GM18861 (cell line): ENCODE measurements around the gene CARD9.

Experiments used
- ATAC-seq: cut with Tn5 transposase; IDR thresholded peaks from one replicate; pipeline ENCODE4 v1.9.1; 2021; ENCODE audit not compliant: unreplicated experiment

The CARD9 gene

GRCh38 chr9:136351252-136351800, 22.1 kb downstream of the CARD9 start:
- ATAC-seq: no peak

- no peak for ATAC-seq
Measured at GRCh38 chr9:136349546-136349945, 23.9 kb downstream of the CARD9 start.

- ATAC-seq: no peak
Measured at GRCh38 chr9:136348691-136349090, 24.8 kb downstream of the CARD9 start.

- no peak for ATAC-seq
Measured at GRCh38 chr9:136347472-136348256, 25.8 kb downstream of the CARD9 start.

- no peak for ATAC-seq
Measured at GRCh38 chr9:136346927-136347465, 26.5 kb downstream of the CARD9 start.

- no peak for ATAC-seq
Measured at GRCh38 chr9:136346157-136346481, 27.4 kb downstream of the CARD9 start.

GRCh38 chr9:136345281-136346156, 27.9 kb downstream of the CARD9 start:
- ATAC-seq: no peak

GRCh38 chr9:136344544-136345280, 28.8 kb downstream of the CARD9 start:
- ATAC-seq: no peak

- no peak for ATAC-seq
Measured at GRCh38 chr9:136343884-136344269, 29.6 kb downstream of the CARD9 start.

GRCh38 chr9:136343121-136343883, 30.2 kb downstream of the CARD9 start:
- no peak for ATAC-seq

- ATAC-seq: no peak
Measured at GRCh38 chr9:136342181-136343120, 31.0 kb downstream of the CARD9 start.

- ATAC-seq: no peak
Measured at GRCh38 chr9:136341769-136342168, 31.7 kb downstream of the CARD9 start.

GRCh38 chr9:136341042-136341655, 32.3 kb downstream of the CARD9 start:
- ATAC-seq: no peak

GRCh38 chr9:136340356-136341041, 33.0 kb downstream of the CARD9 start:
- ATAC-seq: no peak

GRCh38 chr9:136339958-136340310, 33.5 kb downstream of the CARD9 start:
- no peak for ATAC-seq

GRCh38 chr9:136339173-136339957, 34.1 kb downstream of the CARD9 start:
- ATAC-seq: no peak

- no peak for ATAC-seq
Measured at GRCh38 chr9:136338511-136338910, 35.0 kb downstream of the CARD9 start.
